CD4-positive, alpha-beta T cell (primary cell): Measurements from ENCODE around the gene THSD1. TPM values are rescaled to one million over a fixed set of nuclear protein-coding genes. Genes with fewer than 3 reads are reported as not detected.

Source experiments
- ATAC-seq: fragments of 200-7000 bp; cut with Tn5 transposase; one replicate; pipeline ENCODE4 v1.10.0; 2022; ENCODE audit warnings: mild to moderate bottlenecking; ENCODE audit not compliant: poor library complexity
- CTCF ChIA-PET: fragments of 350-600 bp; sonication (Branson Sonifier 250); formaldehyde crosslinking; loops from one replicate; lab custom pipeline; 2021; ENCODE audit warnings: antibody characterized with exemption, inconsistent platforms; lab: Charles Lee
- POLR2A ChIA-PET: fragments of 350-600 bp; sonication (Branson Sonifier 250); formaldehyde crosslinking; loops from one replicate; lab custom pipeline; 2021; ENCODE audit warnings: antibody characterized with exemption, inconsistent platforms; lab: Charles Lee
- DNase-seq, 14 experiments: peaks; one replicate each; pipeline ENCODE4 v3.0.0-alpha.2; 2013 to 2020; ENCODE audit warnings: mixed read lengths in 2 of 14
- H3K27ac ChIP-seq, 2 donors: one replicate each; pipeline versions ENCODE4 v1.5.1 to v1.7.0; 2013; ENCODE audit warnings: low read length in 2 of 2, low read depth in 1 of 2, mild to moderate bottlenecking in 1 of 2
- H3K27me3 ChIP-seq, 2 experiments: 1 replicate in 1 of 2; 2 replicates in 1 of 2; pipeline versions ENCODE4 v1.6.1 to v1.7.0; 2013; ENCODE audit warnings: low read length in 2 of 2, control low read depth in 1 of 2, mild to moderate bottlenecking in 1 of 2, moderate library complexity in 1 of 2; ENCODE audit not compliant: insufficient read depth in 2 of 2, control insufficient read depth in 1 of 2
- H3K36me3 ChIP-seq: one replicate; pipeline ENCODE4 v1.6.1; 2013; ENCODE audit warnings: low read length, control low read depth; ENCODE audit not compliant: insufficient read depth
- H3K4me1 ChIP-seq: one replicate; pipeline ENCODE4 v1.6.1; 2013; ENCODE audit warnings: low read length, control low read depth; ENCODE audit not compliant: insufficient read depth
- H3K4me3 ChIP-seq: one replicate; pipeline ENCODE4 v1.5.1; 2013; ENCODE audit warnings: mild to moderate bottlenecking, low read length, moderate library complexity
- H3K9me3 ChIP-seq, 2 experiments: 1 replicate in 1 of 2; 2 replicates in 1 of 2; pipeline versions ENCODE4 v1.6.1 to v1.7.0; 2013; ENCODE audit warnings: low read length in 2 of 2, mild to moderate bottlenecking in 2 of 2, control low read depth in 1 of 2, moderate library complexity in 1 of 2; ENCODE audit not compliant: control insufficient read depth in 1 of 2, insufficient read depth in 1 of 2
- H3K27ac Mint-ChIP-seq: one replicate; pipeline ENCODE4 v1.8.0; 2020; ENCODE audit warnings: mixed read lengths
- H3K27me3 Mint-ChIP-seq: one replicate; pipeline ENCODE4 v1.8.0; 2021; ENCODE audit warnings: mixed read lengths
- H3K36me3 Mint-ChIP-seq: one replicate; pipeline ENCODE4 v1.8.0; 2021; ENCODE audit warnings: low read depth, mixed read lengths
- H3K4me1 Mint-ChIP-seq: one replicate; pipeline ENCODE4 v1.8.0; 2021; ENCODE audit warnings: low read depth, mixed read lengths
- H3K4me3 Mint-ChIP-seq: one replicate; pipeline ENCODE4 v1.8.0; 2020; ENCODE audit warnings: mild to moderate bottlenecking, mixed read lengths
- H3K9me3 Mint-ChIP-seq: one replicate; pipeline ENCODE4 v1.8.0; 2020; ENCODE audit warnings: mixed read lengths
- CTCF ChIP-seq: fragments of 200-600 bp; IDR thresholded peaks from one replicate; pipeline ENCODE4 v1.8.0; 2022; ENCODE audit warnings: antibody characterized with exemption, mild to moderate bottlenecking
- intact Hi-C, 2 experiments: fragments of 100-400 bp; cut with DNase I in 1 of 2; cut with micrococcal nuclease in 1 of 2; formaldehyde crosslinking; loops; one replicate each; pipeline versions ENCODE4 v1.15.1 to v1.9.0; 2023 to 2025; cut with DNase I, micrococcal nuclease
- total RNA-seq, 174 experiments: library from RNA in 2 of 174; stranded (reverse) in 2 of 174; gene quantifications; one replicate each; pipeline ENCODE4 v1.2.3 and lab custom pipeline; 2021 to 2026

THSD1 gene
- total RNA-seq, 2 experiments from 2014 or later: 0.53 to 0.60 TPM

GRCh38 chr13:52348071-52348470, 57.9 kb downstream of the THSD1 start:
- H3K27me3 Mint-ChIP-seq: peaks cover 6% of the 10 kb centered on the region
- DNase-seq (no peak), ATAC-seq (no peak)
- ChIA-PET POLR2A (no interaction called here), CTCF (interaction anchor here (3.1 kb wide), 1 partner anchor 102 kb away, joined by 9 read pairs; the partner anchor contains the start of gene VPS36)
- TF ChIP-seq CTCF: no peak
- H3K4me3 ChIP-seq: no peak overlapping the region
- no peaks in the 10 kb centered on the region for H3K9me3 Mint-ChIP-seq
- intact Hi-C loops: no loop called here
- no peaks in the 10 kb centered on the region for H3K4me1 ChIP-seq
- no peak overlapping the region for H3K27ac ChIP-seq
- no peaks in the 10 kb centered on the region for H3K36me3 Mint-ChIP-seq
- no peak overlapping the region for H3K4me3 Mint-ChIP-seq
- no peaks in the 10 kb centered on the region for H3K9me3 ChIP-seq
- H3K27ac Mint-ChIP-seq: no peak overlapping the region
- no peaks in the 10 kb centered on the region for H3K4me1 Mint-ChIP-seq
- no peaks in the 10 kb centered on the region for H3K27me3 ChIP-seq
- no peaks in the 10 kb centered on the region for H3K36me3 ChIP-seq

GRCh38 chr13:52345631-52346251, 60.2 kb downstream of the THSD1 start:
- H3K4me1 Mint-ChIP-seq: no peaks in the 10 kb centered on the region
- no peaks in the 10 kb centered on the region for H3K9me3 Mint-ChIP-seq
- ChIA-PET POLR2A (no interaction called here), CTCF (interaction anchor here (3.1 kb wide), 1 partner anchor 105 kb away, joined by 9 read pairs; the partner anchor contains the start of gene VPS36)
- Histone ChIP-seq H3K4me3 (no peak overlapping the region), H3K36me3 (no peaks in the 10 kb centered on the region), H3K27ac (no peak overlapping the region), H3K27me3 (no peaks in the 10 kb centered on the region), H3K4me1 (no peaks in the 10 kb centered on the region), H3K9me3 (no peaks in the 10 kb centered on the region)
- peaks cover 6% of the 10 kb centered on the region for H3K27me3 Mint-ChIP-seq
- no peak for TF ChIP-seq CTCF
- H3K27ac Mint-ChIP-seq: no peak overlapping the region
- H3K4me3 Mint-ChIP-seq: no peak overlapping the region
- intact Hi-C loops: no loop called here
- H3K36me3 Mint-ChIP-seq: no peaks in the 10 kb centered on the region
- DNase-seq (no peak), ATAC-seq (no peak)

- H3K27me3 Mint-ChIP-seq: peaks cover 6% of the 10 kb centered on the region
- no peaks in the 10 kb centered on the region for H3K9me3 ChIP-seq
- no peak overlapping the region for H3K4me3 ChIP-seq
- no peak overlapping the region for H3K27ac ChIP-seq
- POLR2A ChIA-PET: no interaction called here
- no peaks in the 10 kb centered on the region for H3K4me1 ChIP-seq
- no peak overlapping the region for H3K4me3 Mint-ChIP-seq
- H3K27ac Mint-ChIP-seq: no peak overlapping the region
- H3K36me3 Mint-ChIP-seq: no peaks in the 10 kb centered on the region
- no peaks in the 10 kb centered on the region for H3K4me1 Mint-ChIP-seq
- no peaks in the 10 kb centered on the region for H3K27me3 ChIP-seq
- ATAC-seq: no peak
- H3K36me3 ChIP-seq: no peaks in the 10 kb centered on the region
- DNase-seq: no peak
- no peak for TF ChIP-seq CTCF
- CTCF ChIA-PET: no interaction called here
- intact Hi-C loops: no loop called here
- H3K9me3 Mint-ChIP-seq: no peaks in the 10 kb centered on the region
Measured at GRCh38 chr13:52345048-52345447, 60.9 kb downstream of the THSD1 start.
